ENCODE data around the gene YPEL2.

DNA sequence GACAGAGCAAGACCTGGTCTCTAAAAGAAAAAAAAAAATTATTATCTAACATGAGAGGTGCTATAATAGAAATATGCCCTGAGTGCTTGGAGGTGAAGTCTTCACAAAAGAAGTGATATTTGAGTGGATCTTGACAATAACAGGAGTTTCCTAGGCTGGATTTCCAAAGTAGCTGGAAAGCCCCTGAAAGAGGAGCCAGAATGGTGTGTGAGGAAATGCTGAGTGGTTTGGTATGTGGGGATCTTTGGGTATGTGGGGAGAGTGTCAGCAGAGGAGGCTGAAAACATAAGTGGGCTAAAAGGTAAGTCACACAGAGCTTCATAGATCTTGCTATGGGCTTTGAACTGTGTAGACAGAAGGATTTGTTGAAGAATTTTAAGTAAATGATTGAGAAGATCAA, 100.1 kb downstream of the YPEL2 start:
- TF ChIP-seq CTCF (IDR thresholded peaks at IDR 0.05; ENCODE audit: insufficient read depth, low read length), result no peak
- TF ChIP-seq POLR2AphosphoS5 (IDR thresholded peaks at IDR 0.05; ENCODE audit: low read depth), result no peak
- TF ChIP-seq, protein P1, sequence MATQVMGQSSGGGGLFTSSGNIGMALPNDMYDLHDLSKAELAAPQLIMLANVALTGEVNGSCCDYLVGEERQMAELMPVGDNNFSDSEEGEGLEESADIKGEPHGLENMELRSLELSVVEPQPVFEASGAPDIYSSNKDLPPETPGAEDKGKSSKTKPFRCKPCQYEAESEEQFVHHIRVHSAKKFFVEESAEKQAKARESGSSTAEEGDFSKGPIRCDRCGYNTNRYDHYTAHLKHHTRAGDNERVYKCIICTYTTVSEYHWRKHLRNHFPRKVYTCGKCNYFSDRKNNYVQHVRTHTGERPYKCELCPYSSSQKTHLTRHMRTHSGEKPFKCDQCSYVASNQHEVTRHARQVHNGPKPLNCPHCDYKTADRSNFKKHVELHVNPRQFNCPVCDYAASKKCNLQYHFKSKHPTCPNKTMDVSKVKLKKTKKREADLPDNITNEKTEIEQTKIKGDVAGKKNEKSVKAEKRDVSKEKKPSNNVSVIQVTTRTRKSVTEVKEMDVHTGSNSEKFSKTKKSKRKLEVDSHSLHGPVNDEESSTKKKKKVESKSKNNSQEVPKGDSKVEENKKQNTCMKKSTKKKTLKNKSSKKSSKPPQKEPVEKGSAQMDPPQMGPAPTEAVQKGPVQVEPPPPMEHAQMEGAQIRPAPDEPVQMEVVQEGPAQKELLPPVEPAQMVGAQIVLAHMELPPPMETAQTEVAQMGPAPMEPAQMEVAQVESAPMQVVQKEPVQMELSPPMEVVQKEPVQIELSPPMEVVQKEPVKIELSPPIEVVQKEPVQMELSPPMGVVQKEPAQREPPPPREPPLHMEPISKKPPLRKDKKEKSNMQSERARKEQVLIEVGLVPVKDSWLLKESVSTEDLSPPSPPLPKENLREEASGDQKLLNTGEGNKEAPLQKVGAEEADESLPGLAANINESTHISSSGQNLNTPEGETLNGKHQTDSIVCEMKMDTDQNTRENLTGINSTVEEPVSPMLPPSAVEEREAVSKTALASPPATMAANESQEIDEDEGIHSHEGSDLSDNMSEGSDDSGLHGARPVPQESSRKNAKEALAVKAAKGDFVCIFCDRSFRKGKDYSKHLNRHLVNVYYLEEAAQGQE (IDR thresholded peaks at IDR 0.05; ENCODE audit: insufficient replicate concordance, low read depth), result no peak

Measured in HL-60 (cell line).